Esophagus squamous epithelium (tissue), 5 donors: ENCODE measurements around the gene PRKAR1B. TPM values are rescaled to one million over a fixed set of nuclear protein-coding genes. Genes with fewer than 3 reads are reported as not detected.

ENCODE experiments used
- DNase-seq: peaks from one replicate; lab custom pipeline; 2025; lab: John Stamatoyannopoulos, UW
- H3K27ac ChIP-seq, 4 donors: fragments of 200-600 bp; sonication (generic); one replicate each; pipeline ENCODE4 v1.5.1; 2016 to 2019; ENCODE audit warnings: mild to moderate bottlenecking in 1 of 4
- H3K27me3 ChIP-seq, 4 donors: fragments of 200-600 bp; sonication (generic); 1 replicate in 3 of 4; 2 replicates in 1 of 4; pipeline versions ENCODE4 v1.5.1 to v1.6.0; 2017 to 2021; ENCODE audit warnings: antibody characterized with exemption in 1 of 4
- H3K36me3 ChIP-seq, 3 donors: fragments of 200-600 bp; sonication (generic); one replicate each; pipeline ENCODE4 v1.5.1; 2016 to 2019
- H3K4me1 ChIP-seq, 3 donors: fragments of 200-600 bp; sonication (generic); one replicate each; pipeline ENCODE4 v1.5.1; 2017 to 2019
- H3K4me3 ChIP-seq, 4 donors: fragments of 200-600 bp; sonication (generic); 1 replicate in 3 of 4; 2 replicates in 1 of 4; pipeline ENCODE4 v1.5.1; 2016 to 2019; ENCODE audit warnings: mild to moderate bottlenecking in 2 of 4, moderate library complexity in 1 of 4
- H3K9me3 ChIP-seq, 3 donors: fragments of 200-600 bp; sonication (generic); one replicate each; pipeline ENCODE4 v1.5.1; 2016 to 2019
- CTCF ChIP-seq, 6 experiments: fragments of 450-650 bp in 4 of 6; fragments of 200-600 bp in 2 of 6; sonication (generic) in 2 of 6; IDR thresholded peaks; one replicate each; pipeline ENCODE4 v1.5.1; 2016 to 2019; ENCODE audit warnings: antibody characterized with exemption in 6 of 6, mild to moderate bottlenecking in 4 of 6, moderate library complexity in 4 of 6
- POLR2A ChIP-seq, 4 donors: fragments of 450-650 bp; IDR thresholded peaks; one replicate each; pipeline ENCODE4 v1.6.1; 2017; ENCODE audit warnings: antibody characterized with exemption in 4 of 4, mild to moderate bottlenecking in 4 of 4, moderate library complexity in 3 of 4
- WGBS, 2 donors: methylation state at CpG; one replicate each; pipeline ENCODE4 v1.1.5; 2018; 5-methylcytosine and 5-hydroxymethylcytosine counted together
- intact Hi-C: fragments of 100-400 bp; cut with DNase I; formaldehyde crosslinking; loops from one replicate; pipeline ENCODE4 v1.15.0; 2022
- total RNA-seq, 4 donors: library from RNA; depleted of rRNA; stranded (reverse); fragments of >200 nt; gene quantifications; one replicate each; pipeline ENCODE4 v1.1.0, GENCODE V29; 2016
- donor health status: DM: yes; HTN: yes; CAD: no.

PRKAR1B gene
- total RNA-seq, 4 donors from 2014 or later = 10.2 to 13.1 (median 12.5) TPM

GRCh38 chr7:664997-665735 is 61.9 kb downstream of the PRKAR1B start:
- Histone ChIP-seq H3K4me3 (peak overlapping the region in 1 of 4 donors; percentile 0), H3K4me1 (peaks cover 7 to 44% (median 15%) of the 10 kb centered on the region in 3 donors), H3K9me3 (no peaks in the 10 kb centered on the region), H3K27ac (peak overlapping the region in 3 of 4 donors; percentile 41 to 78 (median 56)), H3K27me3 (no peaks in the 10 kb centered on the region), H3K36me3 (peaks cover 0 to 4% (median 0%) of the 10 kb centered on the region in 3 donors)
- TF ChIP-seq CTCF (IDR thresholded peaks at IDR 0.05) = no peak
- 84 to 92% methylated on average over 8 to 9 of the region's 20 CpGs for WGBS, 2 donors
- intact Hi-C loops = no loop called here
- DNase-seq = no peak

- H3K36me3 ChIP-seq = peaks cover 0 to 4% (median 0%) of the 10 kb centered on the region in 3 donors
- no peak for DNase-seq
- no peaks in the 10 kb centered on the region for H3K27me3 ChIP-seq
- TF ChIP-seq POLR2A (IDR thresholded peaks at IDR 0.05) (no peak), CTCF (IDR thresholded peaks at IDR 0.05) (no peak)
- intact Hi-C loops = no loop called here
- peaks cover 7 to 44% (median 15%) of the 10 kb centered on the region in 3 donors for H3K4me1 ChIP-seq
- peak overlapping the region in 2 of 4 donors; percentile 4 to 9 for H3K27ac ChIP-seq
- WGBS, 2 donors = 89% methylated on average over 3 of the region's 7 CpGs; no CpG with 5 or more reads in 1 of the 2 donors
- no peaks in the 10 kb centered on the region for H3K9me3 ChIP-seq
- H3K4me3 ChIP-seq = no peak overlapping the region
Observed at GRCh38 chr7:664402-664775, 62.7 kb downstream of the PRKAR1B start.

- H3K9me3 ChIP-seq = no peaks in the 10 kb centered on the region
- peaks cover 0 to 4% (median 0%) of the 10 kb centered on the region in 3 donors for H3K36me3 ChIP-seq
- intact Hi-C loops = no loop called here
- peaks cover 0 to 32% (median 7%) of the 10 kb centered on the region in 3 donors for H3K4me1 ChIP-seq
- WGBS, 2 donors = 94 to 100% methylated on average over 3 of the region's 4 CpGs
- H3K4me3 ChIP-seq = no peak overlapping the region
- H3K27ac ChIP-seq = no peak overlapping the region
- no peak for DNase-seq
- no peaks in the 10 kb centered on the region for H3K27me3 ChIP-seq
- TF ChIP-seq POLR2A (IDR thresholded peaks at IDR 0.05) (no peak), CTCF (IDR thresholded peaks at IDR 0.05) (no peak)
Observed at GRCh38 chr7:662576-662975, 64.5 kb downstream of the PRKAR1B start.

GRCh38 chr7:659996-660395 is 67.1 kb downstream of the PRKAR1B start:
- no peak for TF ChIP-seq POLR2A (IDR thresholded peaks at IDR 0.05)
- no peak for TF ChIP-seq CTCF (IDR thresholded peaks at IDR 0.05)

GRCh38 chr7:659306-659847 is 67.7 kb downstream of the PRKAR1B start:
- 94 to 97% methylated on average over 24 to 25 of the region's 25 CpGs for WGBS, 2 donors
- Histone ChIP-seq H3K36me3 (no peaks in the 10 kb centered on the region), H3K4me3 (no peak overlapping the region), H3K27me3 (no peaks in the 10 kb centered on the region), H3K4me1 (peaks cover 0 to 9% (median 0%) of the 10 kb centered on the region in 3 donors), H3K9me3 (no peaks in the 10 kb centered on the region), H3K27ac (no peak overlapping the region)
- TF ChIP-seq POLR2A (IDR thresholded peaks at IDR 0.05) = no peak
- TF ChIP-seq CTCF (IDR thresholded peaks at IDR 0.05) = no peak
- intact Hi-C loops = no loop called here
- DNase-seq = no peak

More at GRCh38 chr7:659996-660395, 67.1 kb downstream of the PRKAR1B start:
- intact Hi-C loops = no loop called here
- Histone ChIP-seq H3K4me1 (peaks cover 0 to 13% (median 2%) of the 10 kb centered on the region in 3 donors), H3K4me3 (no peak overlapping the region), H3K9me3 (no peaks in the 10 kb centered on the region), H3K36me3 (no peaks in the 10 kb centered on the region), H3K27ac (no peak overlapping the region), H3K27me3 (no peaks in the 10 kb centered on the region)
- DNase-seq = no peak
- WGBS, 2 donors = 90% methylated on average over 8 of the region's 13 CpGs; no CpG with 5 or more reads in 1 of the 2 donors
